Omental fat pad (tissue), 4 donors: Measurements from ENCODE around the gene ATG13. TPM values are rescaled to one million over a fixed set of nuclear protein-coding genes. Genes with fewer than 3 reads are reported as not detected.

ENCODE experiments used
- ATAC-seq: fragments of 150-250 bp; one replicate; pipeline ENCODE4 v1.9.1; 2016; ENCODE audit warnings: mild to moderate bottlenecking, moderate library complexity; ENCODE audit not compliant: low FRiP score
- DNase-seq: peaks from one replicate; pipeline ENCODE4 v3.0.0-alpha.2; 2019; ENCODE audit warnings: low spot score
- total RNA-seq, 4 donors: library from RNA; depleted of rRNA; stranded (reverse); fragments of >200 nt; gene quantifications; one replicate each; pipeline ENCODE4 v1.1.0, GENCODE V29; 2016
- TF ChIP-seq, protein P1 (sequence below), 3 donors: fragments of 450-650 bp; IDR thresholded peaks; one replicate each; pipeline ENCODE4 v1.5.1; 2016 to 2017; ENCODE audit warnings: antibody characterized with exemption in 3 of 3, mild to moderate bottlenecking in 3 of 3, moderate library complexity in 2 of 3

The ATG13 gene
- total RNA-seq, 4 donors from 2014 or later = 73.7 to 137 (median 83.3) TPM

DNA sequence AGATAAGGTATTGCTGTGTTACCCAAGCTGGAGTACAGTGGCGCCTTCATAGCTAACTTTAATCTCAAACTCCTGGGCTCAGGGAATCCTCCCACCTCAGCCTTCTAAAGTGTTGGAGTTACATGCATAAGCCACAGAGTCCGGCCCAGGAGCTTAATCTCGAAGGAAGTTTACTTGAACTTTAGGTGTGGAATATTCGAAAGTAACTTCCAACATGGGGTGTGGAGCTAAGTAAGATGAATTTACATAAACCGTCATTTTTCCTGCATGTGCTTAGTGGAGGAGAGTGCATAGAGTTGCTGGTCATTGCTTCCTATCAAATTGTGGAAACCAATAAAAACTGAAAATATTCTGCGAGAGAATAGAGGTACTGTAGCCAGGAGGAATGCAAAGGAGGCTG, 1.5 kb downstream of the ATG13 start:
- DNase-seq (no peak), ATAC-seq (no peak)
- TF ChIP-seq, protein P1, sequence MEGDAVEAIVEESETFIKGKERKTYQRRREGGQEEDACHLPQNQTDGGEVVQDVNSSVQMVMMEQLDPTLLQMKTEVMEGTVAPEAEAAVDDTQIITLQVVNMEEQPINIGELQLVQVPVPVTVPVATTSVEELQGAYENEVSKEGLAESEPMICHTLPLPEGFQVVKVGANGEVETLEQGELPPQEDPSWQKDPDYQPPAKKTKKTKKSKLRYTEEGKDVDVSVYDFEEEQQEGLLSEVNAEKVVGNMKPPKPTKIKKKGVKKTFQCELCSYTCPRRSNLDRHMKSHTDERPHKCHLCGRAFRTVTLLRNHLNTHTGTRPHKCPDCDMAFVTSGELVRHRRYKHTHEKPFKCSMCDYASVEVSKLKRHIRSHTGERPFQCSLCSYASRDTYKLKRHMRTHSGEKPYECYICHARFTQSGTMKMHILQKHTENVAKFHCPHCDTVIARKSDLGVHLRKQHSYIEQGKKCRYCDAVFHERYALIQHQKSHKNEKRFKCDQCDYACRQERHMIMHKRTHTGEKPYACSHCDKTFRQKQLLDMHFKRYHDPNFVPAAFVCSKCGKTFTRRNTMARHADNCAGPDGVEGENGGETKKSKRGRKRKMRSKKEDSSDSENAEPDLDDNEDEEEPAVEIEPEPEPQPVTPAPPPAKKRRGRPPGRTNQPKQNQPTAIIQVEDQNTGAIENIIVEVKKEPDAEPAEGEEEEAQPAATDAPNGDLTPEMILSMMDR (IDR thresholded peaks at IDR 0.05) = no peak

DNA sequence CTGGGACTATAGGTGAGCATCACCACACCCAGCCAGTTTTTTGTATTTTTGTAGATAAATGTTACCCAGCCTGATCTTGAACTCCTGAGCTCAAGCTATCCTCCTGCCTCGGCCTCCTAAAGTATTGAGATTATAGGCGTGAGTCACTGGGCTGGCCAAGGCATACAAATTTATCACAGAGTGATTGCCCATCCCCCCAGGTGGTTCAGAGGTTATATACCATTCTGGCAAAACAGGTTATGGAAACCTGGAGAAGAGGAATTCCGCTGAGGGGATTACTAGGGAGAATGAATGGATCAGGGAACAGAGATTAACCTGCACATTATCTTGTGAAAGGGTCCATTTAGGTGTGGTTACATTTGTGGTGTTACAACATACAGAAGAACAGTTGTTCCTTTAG, 8.1 kb downstream of the ATG13 start:
- ATAC-seq (no peak), DNase-seq (no peak)
- TF ChIP-seq, protein P1 (IDR thresholded peaks at IDR 0.05) = no peak

DNA sequence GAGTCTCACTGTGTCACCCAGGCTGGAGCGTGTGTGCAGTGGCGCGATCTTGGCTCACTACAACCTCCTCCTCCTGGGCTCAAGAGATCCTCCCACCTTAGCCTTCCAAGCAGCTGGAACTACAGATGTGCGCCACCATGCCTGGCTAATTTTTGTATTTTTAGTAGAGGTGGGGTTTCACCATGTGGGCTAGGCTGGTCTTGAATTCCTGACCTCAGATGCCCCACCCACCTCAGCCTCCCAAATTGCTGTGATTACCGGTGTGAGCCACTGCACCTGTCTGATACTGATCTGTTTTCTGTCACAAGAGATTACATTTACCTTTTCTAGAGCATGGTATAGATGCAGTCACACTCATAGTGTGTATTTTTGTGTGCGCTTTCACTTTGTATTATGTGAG, 11.6 kb downstream of the ATG13 start:
- TF ChIP-seq, protein P1 (IDR thresholded peaks at IDR 0.05) = no peak
- DNase-seq (no peak), ATAC-seq (no peak)

GRCh38 chr11:46630237-46630636, 12.9 kb downstream of the ATG13 start:
- ATAC-seq (no peak), DNase-seq (no peak)
- TF ChIP-seq, protein P1 (IDR thresholded peaks at IDR 0.05) = no peak

GRCh38 chr11:46631676-46632075, 14.3 kb downstream of the ATG13 start:
- ATAC-seq (no peak), DNase-seq (no peak)
- TF ChIP-seq, protein P1 (IDR thresholded peaks at IDR 0.05) = no peak

GRCh38 chr11:46632502-46632901, 15.1 kb downstream of the ATG13 start:
- TF ChIP-seq, protein P1 (IDR thresholded peaks at IDR 0.05) = no peak
- ATAC-seq (no peak), DNase-seq (no peak)

DNA sequence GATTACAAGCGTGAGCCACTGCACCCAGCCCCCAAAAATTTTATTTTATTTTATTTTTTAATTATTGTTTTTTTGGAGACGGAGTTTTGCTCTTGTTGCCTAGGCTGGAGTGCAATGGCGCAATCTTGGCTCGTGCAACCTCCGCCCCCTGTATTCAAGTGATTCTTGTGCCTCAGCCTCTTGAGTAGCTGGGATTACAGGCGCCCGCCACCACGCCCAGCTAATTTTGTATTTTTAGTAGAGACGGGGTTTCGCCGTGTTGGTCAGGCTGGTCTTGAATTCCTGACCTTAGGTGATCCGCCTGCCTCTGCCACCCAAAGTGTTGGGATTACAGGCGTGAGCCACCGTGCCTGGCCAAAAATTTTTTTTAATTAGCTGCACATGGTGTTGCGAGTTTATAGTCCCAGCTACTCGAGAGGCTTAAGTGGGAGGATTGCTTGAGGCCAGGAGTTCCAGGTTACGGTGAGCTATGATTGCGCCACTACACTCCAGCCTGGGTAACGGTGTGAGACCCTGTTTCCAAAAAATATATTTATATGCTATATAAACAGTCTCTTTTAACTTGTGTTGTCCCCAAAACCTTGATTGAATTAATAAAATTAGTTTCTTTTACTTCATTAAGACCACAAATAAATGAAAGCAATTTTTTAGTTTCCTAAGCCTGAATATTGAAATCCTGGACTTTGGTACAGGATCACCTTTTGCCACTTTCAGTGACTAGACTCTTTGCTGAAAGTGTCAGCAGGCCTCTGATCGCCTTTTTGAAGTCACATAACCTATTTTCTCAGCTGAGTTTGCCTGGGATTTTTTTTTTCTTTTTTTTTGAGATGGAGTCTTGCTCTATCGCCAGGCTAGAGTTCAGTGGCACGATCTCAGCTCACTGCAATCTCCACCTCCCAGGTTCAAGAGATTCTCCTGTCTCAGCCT, 16.2 kb downstream of the ATG13 start:
- ATAC-seq (no peak), DNase-seq (no peak)
- TF ChIP-seq, protein P1 (IDR thresholded peaks at IDR 0.05) = no peak
